Fibroblast of lung (primary cell): ENCODE results near the gene ASPHD2. TPM values are rescaled to one million over a fixed set of nuclear protein-coding genes. Genes with fewer than 3 reads are reported as not detected.
"Not testable (repeated sequence)": the region's sequence is repeated elsewhere in the genome, so short reads cannot be mapped to it uniquely, and the experiment has no call there.

ENCODE experiments used
- DNase-seq, 2 donors: peaks; one replicate each; pipeline versions ENCODE4 v3.0.0 to v3.0.0-alpha.2; 2010; ENCODE audit warnings: low read depth in 2 of 2
- H2AFZ ChIP-seq: 2 replicates; pipeline ENCODE4 v1.5.1; 2012; ENCODE audit warnings: low read length, control low read depth, inconsistent platforms
- H3K27ac ChIP-seq: 2 replicates; pipeline ENCODE4 v1.5.1; 2011; ENCODE audit warnings: low read length, control low read depth; ENCODE audit not compliant: insufficient read depth
- H3K27me3 ChIP-seq: 2 replicates; pipeline ENCODE4 v1.5.1; 2011; ENCODE audit warnings: mild to moderate bottlenecking, low read length; ENCODE audit not compliant: control insufficient read depth, insufficient read depth
- H3K36me3 ChIP-seq: 2 replicates; pipeline ENCODE4 v1.5.1; 2011; ENCODE audit warnings: low read length; ENCODE audit not compliant: control insufficient read depth, insufficient read depth
- H3K4me1 ChIP-seq: 2 replicates; pipeline ENCODE4 v1.5.1; 2011; ENCODE audit warnings: low read length; ENCODE audit not compliant: control insufficient read depth, insufficient read depth; ENCODE audit errors: extremely low read depth
- H3K4me2 ChIP-seq: 2 replicates; pipeline ENCODE4 v1.5.1; 2011; ENCODE audit warnings: low read length, control low read depth; ENCODE audit not compliant: insufficient read depth; ENCODE audit errors: extremely low read depth
- H3K4me3 ChIP-seq, 4 experiments: fragments of 200-600 bp in 1 of 4; sonication (generic) in 1 of 4; replicated peaks in 1 of 4; 2 replicates each; pipeline ENCODE4 v1.5.1; 2011 to 2016; ENCODE audit warnings: low read length in 4 of 4, low read depth in 3 of 4, mild to moderate bottlenecking in 3 of 4, control low read depth in 2 of 4, inconsistent platforms in 1 of 4, mixed read lengths in 1 of 4; ENCODE audit not compliant: insufficient read depth in 1 of 4; ENCODE audit errors: control extremely low read depth in 1 of 4
- H3K79me2 ChIP-seq: 2 replicates; pipeline ENCODE4 v1.5.1; 2012; ENCODE audit warnings: mild to moderate bottlenecking, low read length, inconsistent platforms; ENCODE audit not compliant: control insufficient read depth, insufficient read depth
- H3K9ac ChIP-seq: 2 replicates; pipeline ENCODE4 v1.5.1; 2011; ENCODE audit warnings: mild to moderate bottlenecking, low read length, control low read depth; ENCODE audit not compliant: insufficient read depth
- H3K9me3 ChIP-seq: 2 replicates; pipeline ENCODE4 v1.5.1; 2012; ENCODE audit warnings: low read depth, low read length; ENCODE audit not compliant: control insufficient read depth, insufficient read depth
- H4K20me1 ChIP-seq: 2 replicates; pipeline ENCODE4 v1.5.1; 2011; ENCODE audit warnings: low read length; ENCODE audit not compliant: control insufficient read depth, insufficient read depth; ENCODE audit errors: extremely low read depth
- EZH2 ChIP-seq: IDR thresholded peaks from 2 replicates; pipeline ENCODE4 v1.5.1; 2012; ENCODE audit warnings: low read length, control low read depth, mild to moderate bottlenecking; ENCODE audit errors: missing control alignments
- polyA plus RNA-seq, 2 donors: library from polyadenylated mRNA; depleted of rRNA in 1 of 2; stranded (reverse) in 1 of 2; unstranded in 1 of 2; fragments of >200 nt; gene quantifications; 2 replicates each; pipeline ENCODE4 v1.2.1, GENCODE V29; 2011 to 2012; ENCODE audit warnings: missing spikeins in 1 of 2
- total RNA-seq: library from RNA; depleted of rRNA; stranded (reverse); fragments of >200 nt; gene quantifications from 2 replicates; pipeline ENCODE4 v1.2.1, GENCODE V29; 2014
- TF ChIP-seq, protein P1 (sequence below), 2 donors: IDR thresholded peaks in 1 of 2; conservative IDR thresholded peaks in 1 of 2; 1 replicate in 1 of 2; 2 replicates in 1 of 2; pipeline ENCODE4 v1.5.1; 2011 to 2012; ENCODE audit warnings: low read length in 2 of 2, control low read depth in 1 of 2, inconsistent platforms in 1 of 2, low read depth in 1 of 2, mild to moderate bottlenecking in 1 of 2

ASPHD2 gene
- total and polyA plus RNA-seq, 2 donors (not counting 1 experiment from before 2014, with no cell fraction given), result 0.42 to 1.7 TPM

DNA sequence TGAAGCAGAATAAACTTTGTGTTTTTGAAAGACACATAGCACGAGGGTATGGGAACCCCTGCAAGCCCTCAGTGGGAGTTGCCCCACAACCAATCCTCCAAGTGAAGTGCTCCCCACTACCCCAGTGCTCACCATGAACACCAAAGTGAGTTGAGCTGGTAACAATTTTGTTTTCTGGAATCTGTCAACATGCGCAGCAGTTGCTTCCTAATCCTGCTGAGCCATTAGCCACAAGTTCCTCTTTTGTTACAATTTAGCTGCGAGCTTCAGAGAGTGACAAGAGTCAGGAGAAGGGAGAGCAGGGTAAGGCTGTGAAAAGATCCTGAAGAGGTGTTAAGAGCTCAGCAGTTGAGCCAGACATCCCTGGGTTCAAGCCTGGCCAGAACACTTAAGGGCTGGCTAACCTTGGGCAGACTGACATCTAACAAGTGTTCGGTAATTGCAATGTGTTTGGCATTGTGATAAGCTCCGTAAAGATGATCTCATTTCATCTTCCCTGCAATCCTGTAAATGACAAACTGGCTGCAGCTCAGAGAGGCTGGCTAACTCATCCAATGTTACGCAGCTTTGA is 24.1 kb upstream of the ASPHD2 start:
- Histone ChIP-seq H3K9me3 (no peaks in the 10 kb centered on the region), H3K36me3 (no peaks in the 10 kb centered on the region), H3K4me2 (no peak overlapping the region), H3K4me3 (no peak overlapping the region), H3K27me3 (peaks cover 4% of the 10 kb centered on the region), H3K27ac (no peak overlapping the region), H3K9ac (no peak overlapping the region), H2AFZ (no peak overlapping the region), H3K79me2 (no peaks in the 10 kb centered on the region), H3K4me1 (no peaks in the 10 kb centered on the region), H4K20me1 (no peaks in the 10 kb centered on the region)
- peak in 1 of 2 donors; percentile 16 for DNase-seq
- TF ChIP-seq, protein P1, sequence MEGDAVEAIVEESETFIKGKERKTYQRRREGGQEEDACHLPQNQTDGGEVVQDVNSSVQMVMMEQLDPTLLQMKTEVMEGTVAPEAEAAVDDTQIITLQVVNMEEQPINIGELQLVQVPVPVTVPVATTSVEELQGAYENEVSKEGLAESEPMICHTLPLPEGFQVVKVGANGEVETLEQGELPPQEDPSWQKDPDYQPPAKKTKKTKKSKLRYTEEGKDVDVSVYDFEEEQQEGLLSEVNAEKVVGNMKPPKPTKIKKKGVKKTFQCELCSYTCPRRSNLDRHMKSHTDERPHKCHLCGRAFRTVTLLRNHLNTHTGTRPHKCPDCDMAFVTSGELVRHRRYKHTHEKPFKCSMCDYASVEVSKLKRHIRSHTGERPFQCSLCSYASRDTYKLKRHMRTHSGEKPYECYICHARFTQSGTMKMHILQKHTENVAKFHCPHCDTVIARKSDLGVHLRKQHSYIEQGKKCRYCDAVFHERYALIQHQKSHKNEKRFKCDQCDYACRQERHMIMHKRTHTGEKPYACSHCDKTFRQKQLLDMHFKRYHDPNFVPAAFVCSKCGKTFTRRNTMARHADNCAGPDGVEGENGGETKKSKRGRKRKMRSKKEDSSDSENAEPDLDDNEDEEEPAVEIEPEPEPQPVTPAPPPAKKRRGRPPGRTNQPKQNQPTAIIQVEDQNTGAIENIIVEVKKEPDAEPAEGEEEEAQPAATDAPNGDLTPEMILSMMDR (conservative IDR thresholded peaks at IDR 0.05 in 1 of 2, IDR thresholded peaks at IDR 0.05 in 1 of 2; ENCODE audit: low read depth in 1 of 2, low read length in 2 of 2), result no peak
- no peak for TF ChIP-seq EZH2

DNA sequence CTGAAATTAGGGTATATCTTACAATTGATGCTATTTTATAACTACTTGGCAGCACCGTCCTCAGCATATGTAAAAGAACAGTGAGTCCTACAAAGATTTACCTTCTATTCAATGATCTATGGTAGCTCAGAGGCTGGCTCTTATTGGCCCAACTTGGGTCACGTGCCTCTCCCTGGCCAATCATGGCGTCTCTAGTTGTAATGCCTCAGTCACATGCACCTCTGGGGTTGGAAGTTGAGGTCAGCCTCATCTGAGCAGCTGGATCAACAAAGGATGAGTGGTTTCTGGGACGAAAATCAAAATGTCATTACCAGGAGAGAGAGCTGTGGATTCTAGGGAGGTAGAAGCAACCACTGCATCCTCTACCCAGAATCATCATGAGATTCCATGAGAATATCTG is 22.9 kb upstream of the ASPHD2 start:
- Histone ChIP-seq H3K9ac (no peak overlapping the region), H3K4me1 (no peaks in the 10 kb centered on the region), H2AFZ (no peak overlapping the region), H3K4me3 (no peak overlapping the region), H3K4me2 (no peak overlapping the region), H3K36me3 (no peaks in the 10 kb centered on the region), H4K20me1 (no peaks in the 10 kb centered on the region), H3K79me2 (no peaks in the 10 kb centered on the region), H3K9me3 (no peaks in the 10 kb centered on the region), H3K27me3 (peaks cover 6% of the 10 kb centered on the region), H3K27ac (no peak overlapping the region)
- DNase-seq, result peak; percentile 4 to 65
- no peak for TF ChIP-seq EZH2
- TF ChIP-seq, protein P1 (conservative IDR thresholded peaks at IDR 0.05 in 1 of 2, IDR thresholded peaks at IDR 0.05 in 1 of 2; ENCODE audit: low read depth in 1 of 2, low read length in 2 of 2), result no peak

DNA sequence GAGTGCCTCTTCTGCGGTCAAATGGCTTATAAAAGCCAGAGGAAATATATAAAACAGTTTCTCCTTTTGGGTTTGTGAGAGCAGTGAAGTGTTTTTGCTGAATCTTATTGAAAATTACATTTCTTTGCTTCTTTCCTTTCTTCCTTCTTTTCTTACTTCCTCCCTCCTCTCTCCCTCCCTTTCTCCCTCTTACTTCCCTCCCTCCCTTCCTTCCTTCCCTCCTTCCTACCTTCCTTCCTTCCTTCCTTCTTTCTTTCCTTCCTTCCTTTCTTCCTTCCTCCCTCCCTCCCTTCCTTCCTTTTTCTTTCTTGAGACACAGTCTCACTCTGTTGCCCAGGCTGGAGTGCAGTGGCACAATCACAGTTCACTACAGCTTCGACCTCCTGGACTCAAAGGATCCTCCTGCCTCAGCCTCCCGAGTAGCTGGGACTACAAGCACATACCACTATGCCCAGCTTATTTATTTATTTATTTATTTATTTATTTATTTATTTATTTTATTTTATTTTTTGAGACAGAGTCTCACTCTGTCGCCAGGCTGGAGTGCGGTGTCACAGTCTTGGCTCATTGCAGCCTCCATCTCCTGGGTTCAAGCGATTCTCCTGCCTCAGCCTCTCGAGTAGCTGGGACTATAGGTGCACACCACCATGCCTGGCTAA is 20.4 kb upstream of the ASPHD2 start:
- H4K20me1 ChIP-seq, result not testable (repeated sequence)

More for the DNA sequence above, 20.4 kb upstream of the ASPHD2 start:
- H3K9ac ChIP-seq, H3K36me3 ChIP-seq, H3K9me3 ChIP-seq, H3K4me3 ChIP-seq, DNase-seq, H3K4me2 ChIP-seq, H3K27ac ChIP-seq, H3K79me2 ChIP-seq, H3K27me3 ChIP-seq, H3K4me1 ChIP-seq, H2AFZ ChIP-seq: not testable (repeated sequence)
